Keratinocyte (primary cell): Measurements from ENCODE around the gene CACNA1B.
"Not testable (repeated sequence)": the region's sequence is repeated elsewhere in the genome, so short reads cannot be mapped to it uniquely, and the experiment has no call there.

ENCODE experiments used
- EZH2 ChIP-seq: IDR thresholded peaks from one replicate; pipeline ENCODE4 v1.6.1; 2012; ENCODE audit warnings: inconsistent platforms, mild to moderate bottlenecking, low read length, moderate library complexity
- TF ChIP-seq, protein P1 (sequence below), 3 experiments: IDR thresholded peaks in 1 of 3; conservative IDR thresholded peaks in 1 of 3; optimal IDR thresholded peaks in 1 of 3; 2 replicates in 2 of 3; 3 replicates in 1 of 3; pipeline versions ENCODE3 to v1.5.1; 2011; ENCODE audit warnings: low read length in 3 of 3, mild to moderate bottlenecking in 3 of 3, moderate library complexity in 2 of 3, control low read depth in 1 of 3, inconsistent platforms in 1 of 3; ENCODE audit not compliant: insufficient read depth in 2 of 3; ENCODE audit errors: extremely low read depth in 1 of 3

DNA sequence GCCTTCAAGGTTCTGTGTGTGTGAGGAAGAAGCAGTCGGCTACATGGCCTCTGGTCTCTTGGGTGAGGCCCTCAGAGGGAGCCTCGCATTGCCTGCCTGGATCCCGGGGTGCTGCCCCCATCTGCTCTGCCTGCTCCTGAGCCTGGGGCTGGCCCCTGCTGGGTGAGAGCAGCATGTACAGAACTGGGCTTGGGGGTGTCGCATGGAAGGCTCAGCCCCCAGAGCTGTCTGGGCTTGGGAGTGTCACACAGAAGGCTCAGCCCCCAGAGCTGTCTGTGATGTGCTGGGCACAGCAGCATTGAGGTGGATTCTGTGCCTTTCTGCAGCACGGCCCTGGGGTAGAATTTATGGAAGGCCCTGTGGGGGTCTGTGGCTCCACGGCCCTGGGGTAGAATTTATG is 6.4 kb downstream of the CACNA1B start:
- TF ChIP-seq, protein P1, sequence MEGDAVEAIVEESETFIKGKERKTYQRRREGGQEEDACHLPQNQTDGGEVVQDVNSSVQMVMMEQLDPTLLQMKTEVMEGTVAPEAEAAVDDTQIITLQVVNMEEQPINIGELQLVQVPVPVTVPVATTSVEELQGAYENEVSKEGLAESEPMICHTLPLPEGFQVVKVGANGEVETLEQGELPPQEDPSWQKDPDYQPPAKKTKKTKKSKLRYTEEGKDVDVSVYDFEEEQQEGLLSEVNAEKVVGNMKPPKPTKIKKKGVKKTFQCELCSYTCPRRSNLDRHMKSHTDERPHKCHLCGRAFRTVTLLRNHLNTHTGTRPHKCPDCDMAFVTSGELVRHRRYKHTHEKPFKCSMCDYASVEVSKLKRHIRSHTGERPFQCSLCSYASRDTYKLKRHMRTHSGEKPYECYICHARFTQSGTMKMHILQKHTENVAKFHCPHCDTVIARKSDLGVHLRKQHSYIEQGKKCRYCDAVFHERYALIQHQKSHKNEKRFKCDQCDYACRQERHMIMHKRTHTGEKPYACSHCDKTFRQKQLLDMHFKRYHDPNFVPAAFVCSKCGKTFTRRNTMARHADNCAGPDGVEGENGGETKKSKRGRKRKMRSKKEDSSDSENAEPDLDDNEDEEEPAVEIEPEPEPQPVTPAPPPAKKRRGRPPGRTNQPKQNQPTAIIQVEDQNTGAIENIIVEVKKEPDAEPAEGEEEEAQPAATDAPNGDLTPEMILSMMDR (optimal IDR thresholded peaks at IDR 0.05 in 1 of 3, IDR thresholded peaks at IDR 0.05 in 1 of 3, conservative IDR thresholded peaks at IDR 0.05 in 1 of 3; ENCODE audit: extremely low read depth in 1 of 3, insufficient read depth in 2 of 3, low read length in 3 of 3) = not testable (repeated sequence)
- not testable (repeated sequence) for TF ChIP-seq EZH2
